PC-3 (cell line): ENCODE results near the gene BCL2L13. TPM values are rescaled to one million over a fixed set of nuclear protein-coding genes. Genes with fewer than 3 reads are reported as not detected.

Source experiments
- ATAC-seq: fragments of 200-7000 bp; cut with Tn5 transposase; 2 replicates; pipeline ENCODE4 v1.9.1; 2020; ENCODE audit warnings: mild to moderate bottlenecking, moderate library complexity
- BruUV-seq: library from RNA; stranded (reverse); fragments of 400-500 nt; replicated peaks from 2 replicates; lab custom pipeline; 2021; lab: Mats Ljungman, UMichigan
- CTCF ChIA-PET: fragments of 300-600 bp; sonication (Branson Sonifier 250); formaldehyde crosslinking; loops from one replicate; lab custom pipeline; 2022; ENCODE audit warnings: antibody characterized with exemption; lab: Charles Lee
- POLR2A ChIA-PET: fragments of 300-600 bp; sonication (Branson Sonifier 250); formaldehyde crosslinking; loops from one replicate; lab custom pipeline; 2022; ENCODE audit warnings: antibody characterized with exemption; ENCODE audit not compliant: unreplicated experiment; lab: Charles Lee
- DNase-seq: peaks from one replicate; pipeline ENCODE4 v3.0.0-alpha.2; 2015
- H2AFZ ChIP-seq: fragments of 300-600 bp; sonication (generic); 2 replicates; pipeline ENCODE4 v1.6.0; 2016; ENCODE audit warnings: antibody characterized with exemption, low read length
- H3F3A ChIP-seq: fragments of 300-600 bp; sonication (generic); one replicate; pipeline ENCODE4 v1.6.0; 2017; ENCODE audit warnings: antibody characterized with exemption, low read length, control low read depth, mild to moderate bottlenecking; ENCODE audit not compliant: unreplicated experiment
- H3K27ac ChIP-seq: fragments of 300-600 bp; sonication (generic); 2 replicates; pipeline ENCODE4 v1.5.1; 2016; ENCODE audit warnings: mild to moderate bottlenecking, low read length
- H3K27me3 ChIP-seq: fragments of 300-600 bp; sonication (generic); 2 replicates; pipeline ENCODE4 v1.6.1; 2016; ENCODE audit warnings: low read length, mixed read lengths
- H3K36me3 ChIP-seq: fragments of 300-600 bp; sonication (generic); 2 replicates; pipeline ENCODE4 v1.6.1; 2016; ENCODE audit warnings: low read depth, mixed run types, low read length, mixed read lengths
- H3K4me1 ChIP-seq: fragments of 300-600 bp; sonication (generic); 2 replicates; pipeline ENCODE4 v1.5.1; 2016; ENCODE audit warnings: low read length; ENCODE audit not compliant: insufficient read depth
- H3K4me2 ChIP-seq: fragments of 300-600 bp; sonication (generic); 2 replicates; pipeline ENCODE4 v1.6.0; 2016; ENCODE audit warnings: low read length
- H3K4me3 ChIP-seq: fragments of 300-600 bp; sonication (generic); 2 replicates; pipeline ENCODE4 v1.5.1; 2016; ENCODE audit warnings: mild to moderate bottlenecking, low read length, mixed read lengths
- H3K79me2 ChIP-seq: fragments of 300-600 bp; sonication (generic); 2 replicates; pipeline ENCODE4 v1.6.1; 2017; ENCODE audit warnings: low read length, mixed read lengths
- H3K9ac ChIP-seq: fragments of 300-600 bp; sonication (generic); 2 replicates; pipeline ENCODE4 v1.6.0; 2016; ENCODE audit warnings: mild to moderate bottlenecking, low read length
- H3K9me2 ChIP-seq: fragments of 300-600 bp; sonication (generic); replicated peaks from 2 replicates; pipeline ENCODE4 v1.6.1; 2016; ENCODE audit warnings: mixed run types, low read length, mixed read lengths
- H3K9me3 ChIP-seq: fragments of 300-600 bp; sonication (generic); 2 replicates; pipeline ENCODE4 v1.6.1; 2016; ENCODE audit warnings: low read length, mixed read lengths
- H4K20me1 ChIP-seq: fragments of 300-600 bp; sonication (generic); 2 replicates; pipeline ENCODE4 v1.6.1; 2016; ENCODE audit warnings: low read length, mixed read lengths
- EZH2 ChIP-seq: fragments of 300-600 bp; sonication (generic); IDR thresholded peaks from one replicate; pipeline ENCODE4 v1.6.1; 2017; ENCODE audit warnings: antibody characterized with exemption, mild to moderate bottlenecking, low read length; ENCODE audit not compliant: unreplicated experiment
- EZH2phosphoT487 ChIP-seq: fragments of 300-600 bp; sonication (generic); IDR thresholded peaks from 2 replicates; pipeline ENCODE4 v1.6.1; 2018; ENCODE audit warnings: mild to moderate bottlenecking, antibody characterized with exemption, low read length, borderline replicate concordance
- intact Hi-C: fragments of 100-400 bp; cut with micrococcal nuclease; formaldehyde crosslinking; loops from 2 replicates; pipeline ENCODE4 v1.9.0; 2023
- total RNA-seq: library from RNA; depleted of rRNA; stranded (reverse); fragments of >200 nt; gene quantifications from 2 replicates; pipeline ENCODE4 v1.2.3, GENCODE V29; 2014
- TF ChIP-seq, protein P1 (sequence below): fragments of 300-600 bp; sonication (generic); conservative IDR thresholded peaks from 2 replicates; pipeline ENCODE4 v1.5.1; 2017; ENCODE audit warnings: antibody characterized with exemption, low read depth, mild to moderate bottlenecking, low read length

Gene BCL2L13
- total RNA-seq, 1 experiment from 2014 or later: 31.3 TPM

DNA sequence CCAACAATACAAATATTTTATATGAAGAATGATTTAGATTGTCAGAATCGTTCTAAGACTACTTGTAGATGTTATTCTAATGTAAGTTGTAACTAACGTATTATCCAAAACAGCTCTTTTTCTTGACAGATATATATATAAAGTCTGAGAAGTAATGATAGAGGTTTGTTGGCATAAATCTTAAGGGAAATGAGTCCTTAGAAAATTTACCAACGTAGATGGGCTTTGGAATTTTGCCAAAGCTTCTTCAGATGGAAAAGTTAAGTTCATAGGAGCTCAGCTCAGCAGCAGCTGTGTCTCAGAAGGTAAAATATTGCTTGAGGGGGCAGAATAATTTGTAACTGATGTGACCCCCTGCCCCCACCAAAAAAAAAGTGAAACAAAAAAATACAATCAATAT, 69.0 kb downstream of the BCL2L13 start:
- peak overlapping the region; percentile 80 for H3K4me2 ChIP-seq
- H4K20me1 ChIP-seq: no peaks in the 10 kb centered on the region
- H3K9me2 ChIP-seq: no peaks in the 10 kb centered on the region
- H3K36me3 ChIP-seq: no peaks in the 10 kb centered on the region
- BruUV-seq: no TSS peak
- peak overlapping the region; percentile 91; the same call in 1 of the 2 replicates for H3K27ac ChIP-seq
- no peaks in the 10 kb centered on the region for H3K9me3 ChIP-seq
- peaks cover 40% of the 10 kb centered on the region for H3K4me1 ChIP-seq
- H2AFZ ChIP-seq: no peak overlapping the region
- POLR2A ChIA-PET: no interaction called here
- intact Hi-C loops: loop anchor here (2.0 kb wide), 1 partner anchor 69 kb away; the partner anchor contains the start of gene BCL2L13
- H3K27me3 ChIP-seq: no peaks in the 10 kb centered on the region
- TF ChIP-seq, protein P1, sequence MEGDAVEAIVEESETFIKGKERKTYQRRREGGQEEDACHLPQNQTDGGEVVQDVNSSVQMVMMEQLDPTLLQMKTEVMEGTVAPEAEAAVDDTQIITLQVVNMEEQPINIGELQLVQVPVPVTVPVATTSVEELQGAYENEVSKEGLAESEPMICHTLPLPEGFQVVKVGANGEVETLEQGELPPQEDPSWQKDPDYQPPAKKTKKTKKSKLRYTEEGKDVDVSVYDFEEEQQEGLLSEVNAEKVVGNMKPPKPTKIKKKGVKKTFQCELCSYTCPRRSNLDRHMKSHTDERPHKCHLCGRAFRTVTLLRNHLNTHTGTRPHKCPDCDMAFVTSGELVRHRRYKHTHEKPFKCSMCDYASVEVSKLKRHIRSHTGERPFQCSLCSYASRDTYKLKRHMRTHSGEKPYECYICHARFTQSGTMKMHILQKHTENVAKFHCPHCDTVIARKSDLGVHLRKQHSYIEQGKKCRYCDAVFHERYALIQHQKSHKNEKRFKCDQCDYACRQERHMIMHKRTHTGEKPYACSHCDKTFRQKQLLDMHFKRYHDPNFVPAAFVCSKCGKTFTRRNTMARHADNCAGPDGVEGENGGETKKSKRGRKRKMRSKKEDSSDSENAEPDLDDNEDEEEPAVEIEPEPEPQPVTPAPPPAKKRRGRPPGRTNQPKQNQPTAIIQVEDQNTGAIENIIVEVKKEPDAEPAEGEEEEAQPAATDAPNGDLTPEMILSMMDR: no peak
- no peak for TF ChIP-seq EZH2phosphoT487
- TF ChIP-seq EZH2: no peak
- CTCF ChIA-PET: no interaction called here
- peaks cover 9% of the 10 kb centered on the region; the same call in 1 of the 2 replicates for H3K79me2 ChIP-seq
- no peak overlapping the region for H3K4me3 ChIP-seq
- DNase-seq: no peak
- no peak for ATAC-seq
- peak overlapping the region; percentile 73; the same call in 1 of the 2 replicates for H3K9ac ChIP-seq
- H3F3A ChIP-seq: no peaks in the 10 kb centered on the region

DNA sequence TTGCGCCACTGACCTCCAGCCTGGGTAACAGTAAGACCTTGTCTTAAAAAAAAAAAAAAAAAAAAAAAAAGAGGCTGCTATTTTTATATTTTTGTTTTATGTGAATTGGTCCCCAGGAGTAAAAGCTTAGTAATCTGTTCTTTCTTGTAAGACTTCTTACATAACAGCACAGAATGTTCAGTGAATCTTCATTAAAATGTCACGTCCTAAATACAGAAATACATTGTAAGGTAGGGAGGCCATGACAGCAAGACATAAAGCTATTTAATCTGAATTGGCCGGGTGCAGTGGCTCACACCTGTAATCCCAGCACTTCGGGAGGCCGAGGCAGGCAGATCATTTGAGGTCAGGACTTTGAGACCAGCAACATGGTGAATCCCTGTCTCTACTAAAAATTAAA, 71.5 kb downstream of the BCL2L13 start:
- no peaks in the 10 kb centered on the region for H3K9me3 ChIP-seq
- no peak for DNase-seq
- H3K36me3 ChIP-seq: no peaks in the 10 kb centered on the region
- H3K27ac ChIP-seq: no peak overlapping the region
- H3F3A ChIP-seq: no peaks in the 10 kb centered on the region
- ChIA-PET CTCF (no interaction called here), POLR2A (no interaction called here)
- no TSS peak for BruUV-seq
- no peak overlapping the region for H3K9ac ChIP-seq
- intact Hi-C loops: loop anchor here (5.0 kb wide), 1 partner anchor 38 kb away; no protein-coding TSS in a partner anchor
- no peak overlapping the region for H3K4me2 ChIP-seq
- no peaks in the 10 kb centered on the region for H3K9me2 ChIP-seq
- peaks cover 9% of the 10 kb centered on the region; the same call in 1 of the 2 replicates for H3K79me2 ChIP-seq
- peaks cover 38% of the 10 kb centered on the region for H3K4me1 ChIP-seq
- TF ChIP-seq EZH2phosphoT487: no peak
- TF ChIP-seq EZH2: no peak
- TF ChIP-seq, protein P1: no peak
- ATAC-seq: no peak
- no peak overlapping the region for H3K4me3 ChIP-seq
- H4K20me1 ChIP-seq: no peaks in the 10 kb centered on the region
- H3K27me3 ChIP-seq: no peaks in the 10 kb centered on the region
- H2AFZ ChIP-seq: no peak overlapping the region

- no peaks in the 10 kb centered on the region for H3F3A ChIP-seq
- no peak for TF ChIP-seq EZH2
- TF ChIP-seq EZH2phosphoT487: no peak
- TF ChIP-seq, protein P1: no peak
- no peaks in the 10 kb centered on the region for H3K36me3 ChIP-seq
- H3K9me2 ChIP-seq: no peaks in the 10 kb centered on the region
- H3K9ac ChIP-seq: no peak overlapping the region
- no peaks in the 10 kb centered on the region for H3K27me3 ChIP-seq
- peak; percentile 66 for ATAC-seq
- no peaks in the 10 kb centered on the region for H3K9me3 ChIP-seq
- peak overlapping the region; percentile 7; the same call in 1 of the 2 replicates for H3K4me2 ChIP-seq
- H4K20me1 ChIP-seq: no peaks in the 10 kb centered on the region
- POLR2A ChIA-PET: no interaction called here
- intact Hi-C loops: loop anchor here (5.0 kb wide), 1 partner anchor 40 kb away; no protein-coding TSS in a partner anchor
- peaks cover 20% of the 10 kb centered on the region for H3K4me1 ChIP-seq
- CTCF ChIA-PET: interaction anchor here (1.0 kb wide), 1 partner anchor 154 kb away, joined by 5 read pairs; no protein-coding TSS in a partner anchor
- DNase-seq: peak; percentile 52
- no peak overlapping the region for H3K4me3 ChIP-seq
- H3K79me2 ChIP-seq: peaks cover 4% of the 10 kb centered on the region; the same call in 1 of the 2 replicates
- no TSS peak for BruUV-seq
- H3K27ac ChIP-seq: peak overlapping the region; percentile 3; the same call in 1 of the 2 replicates
- H2AFZ ChIP-seq: no peak overlapping the region
These were observed 73.9 kb downstream of the BCL2L13 start for GRCh38 chr22:17712441-17712840.
